SH-SY5Y (cell line): ENCODE data around the gene PARVB.

Source experiments
- GATA2 ChIP-seq: IDR thresholded peaks from 2 replicates; pipeline ENCODE4 v1.6.1; 2011; ENCODE audit warnings: mild to moderate bottlenecking, low read depth, low read length
- GATA3 ChIP-seq: IDR thresholded peaks from 2 replicates; pipeline ENCODE4 v1.6.1; 2011; ENCODE audit warnings: low read depth, mild to moderate bottlenecking, low read length, moderate library complexity

The PARVB gene

GRCh38 chr22:44111562-44112155 is 87.6 kb downstream of the PARVB start:
- TF ChIP-seq GATA3 (no peak), GATA2 (no peak)

DNA sequence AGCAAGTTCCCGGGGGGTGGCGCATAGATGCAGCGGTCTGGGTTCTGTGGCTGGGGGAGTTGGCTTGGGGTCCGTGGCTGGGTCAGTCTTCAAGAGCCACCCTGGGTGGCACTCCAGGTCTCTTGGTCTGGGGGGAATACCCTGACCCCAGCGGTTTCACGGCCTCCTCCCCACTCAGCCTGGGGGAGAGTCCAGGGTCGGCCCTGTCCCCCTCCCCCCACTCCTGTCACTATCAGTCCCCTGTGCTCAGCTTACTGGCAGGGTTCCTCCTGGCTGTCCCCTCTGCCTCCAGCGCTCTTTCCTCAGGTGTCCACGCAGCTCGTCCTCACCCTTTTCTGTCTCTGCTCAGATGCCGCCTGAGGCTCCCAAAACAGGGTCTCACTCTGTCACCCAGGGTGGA is 88.1 kb downstream of the PARVB start:
- TF ChIP-seq GATA3 (no peak), GATA2 (no peak)

DNA sequence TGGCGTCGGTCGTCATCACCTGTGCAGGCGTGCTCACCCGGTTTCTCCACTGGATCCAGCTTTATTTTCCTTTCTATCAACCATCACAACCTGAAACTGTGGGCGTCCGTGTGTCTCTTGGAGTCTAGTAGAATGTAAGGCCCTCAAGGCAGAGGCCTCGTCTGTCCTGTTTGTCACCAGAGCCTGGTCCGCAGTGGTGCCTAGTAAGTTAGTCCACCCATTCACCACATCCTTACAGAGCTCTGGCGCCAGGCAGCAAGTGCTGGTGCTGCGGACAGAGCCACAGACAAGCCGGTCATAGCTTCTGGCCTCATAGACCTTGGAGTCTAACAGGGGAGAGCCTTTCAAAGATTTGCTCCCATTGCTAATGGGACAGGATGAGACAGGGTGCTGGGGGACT is 92.2 kb downstream of the PARVB start:
- TF ChIP-seq GATA2 (no peak), GATA3 (no peak)

- no peak for TF ChIP-seq GATA2
- no peak for TF ChIP-seq GATA3
These were observed 92.9 kb downstream of the PARVB start for GRCh38 chr22:44116755-44117684.

DNA sequence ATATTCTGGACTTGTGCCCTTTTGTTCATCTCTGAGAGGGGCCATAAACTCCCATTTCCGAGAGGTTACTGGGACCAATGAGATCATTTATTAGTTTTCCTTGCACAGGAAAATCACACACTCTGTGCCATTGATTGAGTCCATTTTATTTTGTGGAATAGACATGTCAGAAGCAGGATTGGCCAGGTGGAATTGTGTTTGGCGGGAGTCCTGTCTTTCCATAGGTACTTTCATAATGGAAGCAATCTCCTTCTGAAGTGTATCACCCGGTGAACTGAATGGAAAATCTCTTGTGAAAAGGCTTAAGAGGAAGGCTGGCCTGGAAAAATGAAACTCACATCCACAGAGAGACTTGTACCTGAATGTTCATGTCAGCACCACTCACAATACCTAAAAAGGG is 93.6 kb downstream of the PARVB start:
- TF ChIP-seq GATA3 (no peak), GATA2 (no peak)

DNA sequence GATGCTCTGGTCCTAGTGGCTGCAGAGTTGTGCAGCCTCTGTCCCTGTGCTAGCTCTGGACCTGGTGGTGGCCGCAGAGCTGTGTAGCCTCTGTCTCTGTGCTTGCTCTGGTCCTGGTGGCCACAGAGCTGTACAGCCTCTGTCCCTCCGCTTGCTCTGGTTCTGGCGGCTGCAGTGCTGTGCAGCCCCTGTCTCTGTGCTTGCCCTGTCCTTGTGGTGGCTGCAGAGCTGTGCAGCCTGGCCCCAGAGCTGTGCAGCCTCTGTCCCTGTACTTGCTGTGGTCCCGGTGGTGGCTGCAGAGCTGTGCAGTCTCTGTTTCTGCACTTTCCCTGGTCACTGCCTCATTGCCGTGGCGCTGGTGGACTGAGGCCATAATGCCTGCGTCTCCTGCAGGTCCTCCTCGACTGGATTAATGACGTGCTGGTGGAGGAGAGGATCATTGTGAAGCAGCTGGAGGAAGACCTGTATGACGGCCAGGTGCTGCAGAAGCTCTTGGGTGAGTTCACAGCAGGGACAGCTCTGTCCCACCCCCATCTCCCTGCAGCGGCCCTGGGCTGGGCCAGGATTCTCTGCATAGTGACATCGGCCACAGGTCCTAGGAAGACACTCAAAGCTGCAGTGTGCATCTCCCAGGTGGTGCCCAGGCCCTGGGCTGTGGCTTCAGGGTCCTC is 94.7 kb downstream of the PARVB start:
- TF ChIP-seq GATA2 (no peak), GATA3 (no peak)

DNA sequence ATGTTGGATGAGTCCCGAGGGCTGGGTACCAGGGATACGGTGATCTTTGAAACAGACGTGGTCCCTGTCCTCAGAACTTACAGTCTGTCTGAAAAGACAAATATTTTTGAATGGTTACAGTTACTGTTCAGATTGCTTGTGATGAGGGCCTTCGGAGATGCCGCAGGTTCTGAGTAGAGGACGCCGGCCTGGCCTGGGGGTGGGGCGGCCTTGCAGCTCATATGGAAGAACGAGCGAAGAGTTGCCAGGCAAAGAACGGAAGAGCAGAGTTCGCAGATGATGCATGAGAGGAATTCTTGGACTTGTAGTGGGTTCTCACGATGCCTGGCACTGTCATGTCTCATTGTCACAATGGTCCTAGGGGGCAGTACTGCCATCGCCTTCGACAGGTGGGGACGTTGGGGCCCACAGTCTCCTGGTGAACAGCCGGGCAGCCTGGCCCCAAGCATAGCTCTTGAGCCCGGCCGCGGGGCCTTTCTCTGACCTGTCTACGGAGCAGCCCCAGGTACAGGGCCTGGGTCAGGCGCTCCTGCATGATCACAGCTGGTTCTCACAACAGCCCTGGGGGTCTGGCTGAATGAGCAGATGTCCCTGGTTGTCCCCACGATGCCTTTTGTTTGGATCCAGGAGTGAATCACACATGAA is 95.7 kb downstream of the PARVB start:
- no peak for TF ChIP-seq GATA3
- no peak for TF ChIP-seq GATA2

GRCh38 chr22:44120314-44120704 is 96.2 kb downstream of the PARVB start:
- no peak for TF ChIP-seq GATA3
- no peak for TF ChIP-seq GATA2

DNA sequence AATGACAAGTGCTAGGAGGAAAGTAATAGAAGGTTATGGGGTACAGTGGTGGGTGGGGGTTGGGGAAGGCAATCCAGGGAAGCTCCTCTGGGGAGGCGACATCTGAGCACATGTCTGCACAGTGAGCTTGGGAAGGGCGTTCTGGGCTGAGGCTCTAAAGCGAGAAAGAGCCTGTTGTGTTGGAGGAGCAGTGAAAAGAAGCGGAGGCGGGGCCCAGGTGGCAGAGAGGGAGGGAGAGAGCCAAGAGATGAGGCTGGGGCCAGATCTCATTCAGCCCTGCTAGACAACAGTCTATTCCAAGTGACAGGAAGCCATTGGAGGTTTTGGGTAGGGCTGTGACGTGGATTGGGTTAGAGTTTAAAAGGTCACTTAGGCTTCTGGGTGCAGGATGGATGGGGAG is 101.3 kb downstream of the PARVB start:
- no peak for TF ChIP-seq GATA3
- TF ChIP-seq GATA2, result no peak

GRCh38 chr22:44126807-44127206 is 102.7 kb downstream of the PARVB start:
- TF ChIP-seq GATA2 (no peak), GATA3 (no peak)

- no peak for TF ChIP-seq GATA3
- TF ChIP-seq GATA2, result no peak
These were observed 103.3 kb downstream of the PARVB start for GRCh38 chr22:44127356-44127755.

- TF ChIP-seq GATA2 (no peak), GATA3 (no peak)
These were observed 105.0 kb downstream of the PARVB start for GRCh38 chr22:44128958-44129618.

GRCh38 chr22:44129619-44129976 is 105.5 kb downstream of the PARVB start:
- TF ChIP-seq GATA3, result no peak
- no peak for TF ChIP-seq GATA2
